CD4-positive, alpha-beta T cell treated with Interleukin-21 for 1 hour (primary cell): ENCODE data around the gene SARNP.
"Not testable (repeated sequence)": the region's sequence is repeated elsewhere in the genome, so short reads cannot be mapped to it uniquely, and the experiment has no call there.

Source experiments
- DNase-seq: peaks from one replicate; pipeline ENCODE4 v3.0.0-alpha.2; 2020

SARNP gene

DNA sequence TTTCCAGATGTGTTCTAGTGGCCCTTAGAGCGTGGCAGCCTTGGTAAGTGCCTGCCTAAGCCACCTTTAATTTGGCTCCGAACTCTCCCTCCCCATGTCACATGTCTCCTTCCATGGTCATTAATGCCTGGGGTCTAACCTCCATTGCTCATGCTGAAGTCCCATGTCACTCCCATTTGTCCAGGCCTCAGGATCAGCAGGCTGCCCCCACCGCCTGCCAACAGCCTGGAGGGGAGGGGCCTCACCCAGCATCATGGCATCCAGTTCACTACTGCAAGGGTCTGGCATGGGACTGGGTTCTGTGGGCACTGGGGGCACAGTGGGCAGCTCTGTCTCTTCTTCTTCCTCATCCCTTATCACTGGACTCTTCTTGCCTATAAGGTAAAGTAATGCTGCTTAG lies 20.8 kb upstream of the SARNP start:
- no peak for DNase-seq

GRCh38 chr12:55834400-55834799 lies 16.9 kb upstream of the SARNP start:
- DNase-seq = not testable (repeated sequence)

DNA sequence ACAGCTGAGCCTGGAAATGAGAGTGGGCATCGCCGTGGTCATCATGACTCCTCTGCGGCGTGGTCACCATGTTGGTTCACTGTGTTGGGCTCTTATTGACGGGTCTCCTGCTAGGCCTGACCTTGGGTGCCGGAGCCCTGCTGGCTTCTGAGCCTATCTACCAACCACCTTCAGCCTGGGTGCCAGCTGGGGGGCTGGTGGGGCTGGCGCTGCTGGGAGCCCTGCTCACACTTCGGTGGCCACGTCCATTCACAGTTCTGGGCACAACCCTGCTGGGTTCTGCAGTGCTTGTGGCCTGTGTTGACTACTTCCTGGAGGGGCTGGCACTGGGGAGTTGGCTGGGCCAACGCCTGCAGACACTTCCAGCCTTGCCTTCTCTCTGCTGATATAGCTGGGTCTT lies 15.5 kb upstream of the SARNP start:
- no peak for DNase-seq

DNA sequence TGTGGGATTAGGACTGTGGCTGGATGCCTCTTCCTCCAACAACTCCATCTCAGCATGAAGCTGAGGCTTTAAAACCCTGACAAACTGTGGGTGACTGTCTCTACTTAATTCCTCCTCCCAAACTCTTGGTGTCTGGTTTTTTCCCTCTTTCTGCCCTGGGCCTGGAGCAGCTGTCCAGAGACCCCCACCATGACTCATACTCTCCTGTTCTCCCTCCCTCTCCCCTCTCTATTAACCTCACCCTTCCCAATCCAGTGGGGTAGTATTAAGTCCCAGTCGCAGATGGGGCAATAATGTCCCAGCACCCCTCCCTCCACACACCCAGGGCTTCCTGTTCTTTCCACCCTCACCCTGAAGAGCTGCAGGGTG lies 13.9 kb upstream of the SARNP start:
- DNase-seq = no peak

- peak; percentile 62 for DNase-seq
These were observed 13.3 kb upstream of the SARNP start for GRCh38 chr12:55830601-55831446.

DNA sequence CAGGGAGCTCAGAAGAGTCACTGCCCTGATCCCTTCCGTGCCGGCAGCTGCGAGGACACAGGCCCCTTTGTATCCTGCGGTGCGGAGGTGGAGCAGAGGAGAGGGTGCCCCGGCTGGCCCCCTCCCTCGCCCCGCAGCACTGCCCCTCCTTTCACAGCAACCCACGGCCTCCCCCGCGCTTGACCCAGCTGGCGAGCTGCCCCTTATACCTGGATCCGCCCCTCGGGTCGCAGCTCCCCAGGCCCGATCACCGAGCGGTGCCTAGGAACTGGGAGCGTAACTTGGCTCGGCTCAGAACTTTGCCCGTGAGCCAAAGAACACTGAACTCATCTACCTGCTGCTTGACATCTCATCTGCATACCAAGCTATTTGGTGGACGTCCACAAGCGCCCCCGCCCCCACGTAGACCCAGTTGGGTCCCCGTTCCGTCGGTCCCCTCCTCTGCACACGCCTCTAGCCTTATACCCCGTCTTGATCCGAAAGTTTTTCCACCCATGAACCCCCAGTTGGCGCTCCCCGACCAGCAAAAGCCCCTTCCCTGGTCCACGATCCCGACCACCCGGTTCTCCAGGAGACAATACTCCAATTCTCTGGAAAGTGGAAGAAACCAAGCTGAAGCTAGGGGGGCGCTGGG lies 12.6 kb upstream of the SARNP start:
- peak; percentile 29 for DNase-seq

DNA sequence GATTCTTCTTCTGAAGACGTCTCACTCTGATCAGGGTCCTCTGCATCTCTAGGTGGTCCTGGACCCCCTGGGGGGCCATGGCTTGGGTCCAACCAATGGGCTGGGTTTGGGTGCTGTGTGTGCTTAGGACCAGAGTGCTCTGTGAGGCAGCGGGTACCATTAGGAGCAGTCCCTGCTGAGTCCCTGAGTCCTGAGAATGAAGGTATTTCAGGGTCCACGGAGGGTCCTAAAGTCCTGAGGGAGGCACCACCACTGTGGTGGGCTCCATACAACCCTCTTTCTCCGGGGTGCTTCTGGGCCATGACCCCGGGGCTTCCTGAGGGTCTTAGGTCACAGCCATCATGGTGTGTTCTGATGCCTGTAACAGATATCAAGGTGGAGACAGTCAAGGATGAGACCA lies 10.8 kb upstream of the SARNP start:
- no peak for DNase-seq

- DNase-seq = no peak
These were observed 10.3 kb upstream of the SARNP start for GRCh38 chr12:55827806-55828205.

DNA sequence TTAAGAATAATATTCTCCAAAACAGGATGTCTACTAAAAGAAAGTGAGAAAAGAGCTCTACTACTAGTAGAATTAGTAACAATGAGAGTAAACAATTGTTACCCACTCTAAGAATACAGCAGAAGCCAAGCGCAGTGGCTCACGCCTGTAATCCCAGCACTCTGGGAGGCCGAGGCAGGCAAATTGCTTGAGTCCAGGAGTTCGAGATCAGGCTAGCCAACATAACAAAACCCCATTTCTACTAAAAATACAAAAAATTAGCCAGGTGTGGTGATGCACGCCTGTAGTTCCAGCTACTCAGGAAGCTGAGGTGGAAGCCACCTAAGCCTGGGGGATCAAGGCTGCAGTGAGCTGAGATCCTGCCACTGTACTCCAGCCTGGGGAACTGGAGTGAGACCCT lies 7.2 kb upstream of the SARNP start:
- DNase-seq = no peak

- DNase-seq = no peak
These were observed 5.9 kb upstream of the SARNP start for GRCh38 chr12:55823419-55823818.

GRCh38 chr12:55822228-55822627 lies 4.7 kb upstream of the SARNP start:
- DNase-seq = no peak

GRCh38 chr12:55820679-55821078 lies 3.2 kb upstream of the SARNP start:
- DNase-seq = no peak

DNA sequence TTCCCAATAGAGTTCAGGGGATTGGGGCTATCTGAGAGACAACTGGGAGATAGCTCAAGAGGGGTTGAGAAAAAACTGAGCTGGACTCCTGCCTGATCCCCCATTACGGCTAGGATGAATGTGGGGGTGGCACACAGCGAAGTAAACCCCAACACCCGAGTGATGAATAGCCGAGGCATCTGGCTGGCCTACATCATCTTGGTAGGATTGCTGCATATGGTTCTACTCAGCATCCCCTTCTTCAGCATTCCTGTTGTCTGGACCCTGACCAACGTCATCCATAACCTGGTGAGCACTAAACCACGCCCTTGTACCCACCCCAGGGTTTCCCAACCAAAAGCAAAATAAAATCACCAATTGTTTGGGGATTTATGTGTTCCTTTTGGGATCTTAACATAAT lies 1.4 kb upstream of the SARNP start:
- no peak for DNase-seq

GRCh38 chr12:55818140-55818728 lies 710 bp upstream of the SARNP start:
- DNase-seq = no peak

DNA sequence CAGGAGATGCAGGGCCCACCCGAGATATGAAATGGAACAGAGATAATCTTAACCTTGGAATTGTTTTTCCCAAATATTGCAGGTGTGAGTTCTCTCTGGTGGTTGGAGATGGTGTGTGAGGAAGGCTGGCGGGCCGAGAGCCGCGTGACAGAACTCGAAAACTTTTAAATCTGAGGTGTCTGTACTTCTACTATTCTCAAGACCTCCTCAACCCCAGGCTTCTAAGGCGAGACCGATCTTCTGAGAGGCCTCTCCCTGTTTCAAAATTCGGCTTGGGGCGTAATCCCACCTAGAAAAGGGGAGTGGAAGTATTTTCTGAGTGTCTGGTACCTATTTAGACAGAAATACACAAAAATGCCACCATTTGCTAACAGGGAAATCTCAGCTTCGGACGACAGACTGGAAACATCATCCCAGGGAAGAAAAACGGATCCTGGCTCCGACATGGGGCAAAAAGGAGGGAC lies 611 bp downstream of the SARNP start:
- peak; percentile 6 for DNase-seq

- DNase-seq = no peak
These were observed 2.1 kb downstream of the SARNP start for GRCh38 chr12:55815473-55815872.

- no peak for DNase-seq
These were observed 3.3 kb downstream of the SARNP start for GRCh38 chr12:55814257-55814656.

DNA sequence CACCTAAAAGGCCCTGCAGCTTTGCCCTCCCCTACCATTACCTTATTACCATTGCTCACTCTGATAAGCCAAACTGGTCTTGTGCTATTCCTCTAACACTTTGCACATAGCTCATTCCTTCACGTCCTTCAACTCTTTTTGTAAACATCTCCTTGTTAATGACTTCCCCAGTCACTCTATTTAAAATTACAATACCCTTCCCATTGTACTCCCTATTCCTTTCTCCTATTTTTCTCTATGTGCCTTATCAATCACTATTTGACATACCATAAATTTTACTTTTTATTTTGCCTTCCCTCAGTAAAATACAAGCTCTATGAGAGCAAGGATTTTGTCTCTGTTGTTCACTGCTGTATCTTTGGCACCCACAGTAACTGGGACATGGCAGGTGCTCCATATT lies 5.4 kb downstream of the SARNP start:
- no peak for DNase-seq

DNA sequence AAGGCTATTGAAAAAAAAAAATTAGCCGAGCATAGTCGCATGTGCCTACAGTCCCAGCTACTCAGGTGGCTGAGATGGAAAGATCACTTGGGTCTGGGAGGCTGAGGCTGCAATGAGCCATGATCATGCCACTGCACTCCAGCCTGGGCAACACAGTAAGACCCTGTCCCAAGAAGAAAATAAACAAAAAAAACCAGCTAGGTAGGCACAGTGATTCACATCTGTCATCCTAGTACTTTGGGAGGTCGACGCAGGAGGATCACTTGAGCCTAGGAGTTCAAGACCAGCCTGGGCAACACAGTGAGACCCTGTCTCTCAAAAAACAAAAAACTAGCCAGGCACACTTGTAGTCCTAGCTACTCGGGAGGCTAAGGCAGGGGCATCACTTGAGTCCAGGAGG lies 8.2 kb downstream of the SARNP start:
- no peak for DNase-seq

DNA sequence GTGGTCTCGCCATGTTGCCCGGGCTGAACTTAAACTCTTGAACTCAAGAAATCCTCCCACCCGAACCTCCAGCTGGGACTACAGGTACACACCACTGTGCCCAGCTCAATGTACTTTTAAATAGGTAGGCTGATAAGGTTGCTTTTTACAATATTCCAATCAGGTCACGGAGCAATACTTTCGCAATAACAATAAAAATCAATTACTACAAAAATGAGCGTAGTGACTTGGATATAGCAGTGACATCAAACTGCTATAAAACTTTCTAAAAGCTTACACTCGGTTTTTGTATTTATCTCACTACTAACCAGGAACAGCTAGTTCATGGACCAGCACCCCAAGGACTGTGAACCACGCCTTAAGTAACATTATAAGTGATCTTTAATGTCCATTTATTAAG lies 10.5 kb downstream of the SARNP start:
- no peak for DNase-seq

GRCh38 chr12:55797550-55797949 lies 20.0 kb downstream of the SARNP start:
- no peak for DNase-seq

DNA sequence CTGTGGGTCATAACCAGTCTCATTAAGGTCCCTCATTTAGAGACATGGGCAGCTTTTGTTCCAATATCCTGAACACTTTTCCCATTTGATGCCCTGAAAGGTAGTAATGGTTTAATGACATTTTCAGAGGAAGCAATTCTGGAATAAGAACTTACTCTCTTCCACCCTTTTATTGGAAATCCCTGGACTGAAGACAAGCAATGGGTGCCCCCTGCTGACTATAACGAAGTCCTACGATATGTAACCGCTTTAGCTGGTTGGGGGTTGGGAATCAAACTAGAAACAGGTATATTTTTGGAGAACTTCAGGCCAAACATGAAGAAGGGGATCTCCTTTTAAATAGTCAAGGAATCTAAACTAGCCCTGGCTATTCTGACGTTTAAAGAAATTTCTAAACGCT lies 20.5 kb downstream of the SARNP start:
- DNase-seq = peak; percentile 23

- no peak for DNase-seq
These were observed 21.6 kb downstream of the SARNP start for GRCh38 chr12:55795950-55796349.

- DNase-seq = no peak
These were observed 27.6 kb downstream of the SARNP start for GRCh38 chr12:55789893-55790292.
